A549 (cell line): Measurements from ENCODE around the gene UNC79.

Experiments used
- EP300 ChIP-seq, 2 experiments: fragments of >200 bp; sonication (Bioruptor Twin); formaldehyde crosslinking; IDR thresholded peaks; 2 replicates in 1 of 2; 3 replicates in 1 of 2; pipeline ENCODE4 v1.6.1; 2016 to 2017
- POLR2A ChIP-seq: IDR thresholded peaks from 2 replicates; pipeline ENCODE4 v1.6.1; 2012; ENCODE audit warnings: mild to moderate bottlenecking, low read length

DNA sequence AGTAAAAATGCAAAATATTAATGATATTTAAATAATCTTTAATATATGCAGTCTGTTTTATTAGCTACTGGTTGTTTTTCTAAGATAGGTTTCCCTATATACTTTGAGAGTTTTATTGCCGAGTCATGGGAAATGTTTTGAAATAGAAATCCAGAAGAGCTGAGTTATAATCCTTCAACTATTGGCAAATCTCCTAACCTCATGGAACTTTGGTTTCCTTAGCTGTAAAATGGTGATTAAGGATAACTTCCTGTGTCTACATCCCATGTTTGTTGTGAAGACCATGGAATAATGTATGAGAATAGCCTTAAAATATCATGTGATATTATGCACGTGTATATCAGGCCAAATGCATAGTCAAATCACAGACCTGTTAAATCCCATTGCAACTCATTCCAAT, 51.0 kb downstream of the UNC79 start:
- TF ChIP-seq POLR2A (no peak), EP300 (IDR thresholded peaks at IDR 0.05) (no peak)
